Measurements from ENCODE around the gene GPN1. TPM values are rescaled to one million over a fixed set of nuclear protein-coding genes. Genes with fewer than 3 reads are reported as not detected.

Gene GPN1
- total and polyA plus RNA-seq, 2 experiments from 2014 or later, result 23.7 to 40.3 TPM

DNA sequence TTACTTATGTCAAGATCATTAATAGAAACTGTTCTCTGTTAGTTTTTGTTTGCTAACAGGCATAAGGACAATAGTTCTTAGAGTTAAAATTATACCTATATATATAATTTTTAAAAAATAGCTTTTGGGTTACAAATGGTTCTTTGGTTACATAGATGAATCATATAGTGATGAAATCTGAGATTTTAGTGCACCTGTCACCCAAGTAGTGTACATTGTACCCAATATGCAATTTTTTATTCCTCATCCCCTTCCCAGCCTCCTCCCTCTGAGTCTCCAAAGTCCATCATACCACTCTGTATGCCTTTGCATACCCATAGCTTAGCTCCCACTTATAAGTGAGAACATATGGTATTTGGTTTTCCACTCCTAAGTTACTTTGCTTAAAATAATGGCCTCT, 61.2 kb downstream of the GPN1 start (continued):
- TF ChIP-seq, protein P1, sequence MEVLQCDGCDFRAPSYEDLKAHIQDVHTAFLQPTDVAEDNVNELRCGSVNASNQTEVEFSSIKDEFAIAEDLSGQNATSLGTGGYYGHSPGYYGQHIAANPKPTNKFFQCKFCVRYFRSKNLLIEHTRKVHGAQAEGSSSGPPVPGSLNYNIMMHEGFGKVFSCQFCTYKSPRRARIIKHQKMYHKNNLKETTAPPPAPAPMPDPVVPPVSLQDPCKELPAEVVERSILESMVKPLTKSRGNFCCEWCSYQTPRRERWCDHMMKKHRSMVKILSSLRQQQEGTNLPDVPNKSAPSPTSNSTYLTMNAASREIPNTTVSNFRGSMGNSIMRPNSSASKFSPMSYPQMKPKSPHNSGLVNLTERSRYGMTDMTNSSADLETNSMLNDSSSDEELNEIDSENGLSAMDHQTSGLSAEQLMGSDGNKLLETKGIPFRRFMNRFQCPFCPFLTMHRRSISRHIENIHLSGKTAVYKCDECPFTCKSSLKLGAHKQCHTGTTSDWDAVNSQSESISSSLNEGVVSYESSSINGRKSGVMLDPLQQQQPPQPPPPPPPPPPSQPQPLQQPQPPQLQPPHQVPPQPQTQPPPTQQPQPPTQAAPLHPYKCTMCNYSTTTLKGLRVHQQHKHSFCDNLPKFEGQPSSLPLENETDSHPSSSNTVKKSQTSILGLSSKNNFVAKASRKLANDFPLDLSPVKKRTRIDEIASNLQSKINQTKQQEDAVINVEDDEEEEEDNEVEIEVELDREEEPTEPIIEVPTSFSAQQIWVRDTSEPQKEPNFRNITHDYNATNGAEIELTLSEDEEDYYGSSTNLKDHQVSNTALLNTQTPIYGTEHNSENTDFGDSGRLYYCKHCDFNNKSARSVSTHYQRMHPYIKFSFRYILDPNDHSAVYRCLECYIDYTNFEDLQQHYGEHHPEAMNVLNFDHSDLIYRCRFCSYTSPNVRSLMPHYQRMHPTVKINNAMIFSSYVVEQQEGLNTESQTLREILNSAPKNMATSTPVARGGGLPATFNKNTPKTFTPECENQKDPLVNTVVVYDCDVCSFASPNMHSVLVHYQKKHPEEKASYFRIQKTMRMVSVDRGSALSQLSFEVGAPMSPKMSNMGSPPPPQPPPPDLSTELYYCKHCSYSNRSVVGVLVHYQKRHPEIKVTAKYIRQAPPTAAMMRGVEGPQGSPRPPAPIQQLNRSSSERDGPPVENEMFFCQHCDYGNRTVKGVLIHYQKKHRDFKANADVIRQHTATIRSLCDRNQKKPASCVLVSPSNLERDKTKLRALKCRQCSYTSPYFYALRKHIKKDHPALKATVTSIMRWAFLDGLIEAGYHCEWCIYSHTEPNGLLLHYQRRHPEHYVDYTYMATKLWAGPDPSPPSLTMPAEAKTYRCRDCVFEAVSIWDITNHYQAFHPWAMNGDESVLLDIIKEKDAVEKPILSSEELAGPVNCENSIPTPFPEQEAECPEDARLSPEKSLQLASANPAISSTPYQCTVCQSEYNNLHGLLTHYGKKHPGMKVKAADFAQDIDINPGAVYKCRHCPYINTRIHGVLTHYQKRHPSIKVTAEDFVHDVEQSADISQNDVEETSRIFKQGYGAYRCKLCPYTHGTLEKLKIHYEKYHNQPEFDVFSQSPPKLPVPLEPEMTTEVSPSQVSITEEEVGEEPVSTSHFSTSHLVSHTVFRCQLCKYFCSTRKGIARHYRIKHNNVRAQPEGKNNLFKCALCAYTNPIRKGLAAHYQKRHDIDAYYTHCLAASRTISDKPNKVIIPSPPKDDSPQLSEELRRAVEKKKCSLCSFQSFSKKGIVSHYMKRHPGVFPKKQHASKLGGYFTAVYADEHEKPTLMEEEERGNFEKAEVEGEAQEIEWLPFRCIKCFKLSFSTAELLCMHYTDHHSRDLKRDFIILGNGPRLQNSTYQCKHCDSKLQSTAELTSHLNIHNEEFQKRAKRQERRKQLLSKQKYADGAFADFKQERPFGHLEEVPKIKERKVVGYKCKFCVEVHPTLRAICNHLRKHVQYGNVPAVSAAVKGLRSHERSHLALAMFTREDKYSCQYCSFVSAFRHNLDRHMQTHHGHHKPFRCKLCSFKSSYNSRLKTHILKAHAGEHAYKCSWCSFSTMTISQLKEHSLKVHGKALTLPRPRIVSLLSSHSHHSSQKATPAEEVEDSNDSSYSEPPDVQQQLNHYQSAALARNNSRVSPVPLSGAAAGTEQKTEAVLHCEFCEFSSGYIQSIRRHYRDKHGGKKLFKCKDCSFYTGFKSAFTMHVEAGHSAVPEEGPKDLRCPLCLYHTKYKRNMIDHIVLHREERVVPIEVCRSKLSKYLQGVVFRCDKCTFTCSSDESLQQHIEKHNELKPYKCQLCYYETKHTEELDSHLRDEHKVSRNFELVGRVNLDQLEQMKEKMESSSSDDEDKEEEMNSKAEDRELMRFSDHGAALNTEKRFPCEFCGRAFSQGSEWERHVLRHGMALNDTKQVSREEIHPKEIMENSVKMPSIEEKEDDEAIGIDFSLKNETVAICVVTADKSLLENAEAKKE (CRISPR knock-in tag; IDR thresholded peaks at IDR 0.05), result no peak
- no peak for TF ChIP-seq JUNB (IDR thresholded peaks at IDR 0.05; ENCODE audit: unreplicated experiment)
- TF ChIP-seq POLR2AphosphoS5 (IDR thresholded peaks at IDR 0.05; ENCODE audit: low read depth), result no peak

DNA sequence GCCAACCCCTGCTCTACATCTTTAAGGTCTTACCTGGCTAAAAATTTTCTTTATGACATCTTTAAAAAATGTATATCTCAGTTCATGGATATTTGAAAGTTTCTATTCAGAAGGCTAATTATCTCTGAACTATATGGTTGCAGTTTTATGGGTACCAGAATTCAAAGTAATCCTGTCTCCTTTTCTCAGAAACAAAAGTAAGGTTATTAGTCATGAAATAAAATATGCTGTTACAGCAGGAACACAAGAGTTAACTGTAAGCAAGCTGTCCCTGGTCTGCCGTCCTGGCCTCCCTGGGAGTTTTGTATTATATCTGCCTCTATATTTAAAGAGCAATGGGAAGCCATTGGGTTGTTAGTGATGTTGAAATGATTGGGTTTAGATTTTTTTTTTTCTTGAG, 68.8 kb downstream of the GPN1 start:
- Mint-ChIP-seq H3K36me3 (ENCODE audit: low read depth) (no peaks in the 10 kb centered on the region), H3K4me1 (no peaks in the 10 kb centered on the region), H3K4me3 (no peak overlapping the region), H3K9me3 (no peaks in the 10 kb centered on the region), H3K27me3 (ENCODE audit: insufficient read depth, low read depth, poor library complexity) (no peaks in the 10 kb centered on the region), H3K27ac (no peak overlapping the region)
- Histone ChIP-seq H3K4me3 (no peak overlapping the region), H3K27me3 (ENCODE audit: insufficient read depth) (no peaks in the 10 kb centered on the region), H3K27ac (ENCODE audit: low read depth) (no peak overlapping the region), H3K4me2 (no peak overlapping the region), H3K79me2 (replicated peaks; ENCODE audit: insufficient read depth) (no peaks in the 10 kb centered on the region), H4K20me1 (replicated peaks; ENCODE audit: insufficient read depth) (no peaks in the 10 kb centered on the region), H3K36me3 (ENCODE audit: insufficient read depth) (no peaks in the 10 kb centered on the region), H3K4me1 (ENCODE audit: insufficient read depth) (no peaks in the 10 kb centered on the region), H2AFZ (no peak overlapping the region), H3F3A (replicated peaks; ENCODE audit: low read depth) (no peaks in the 10 kb centered on the region), H3K9me2 (ENCODE audit: insufficient read depth) (no peaks in the 10 kb centered on the region)
- ATAC-seq (no peak), DNase-seq (ENCODE audit: low spot score) (no peak)
- TF ChIP-seq ETS1 (IDR thresholded peaks at IDR 0.05) (no peak), EZH2phosphoT487 (IDR thresholded peaks at IDR 0.05; ENCODE audit: unreplicated experiment) (no peak), ZNF114 (CRISPR knock-in tag; IDR thresholded peaks at IDR 0.05) (no peak), CREB1 (CRISPR knock-in tag; IDR thresholded peaks at IDR 0.05; ENCODE audit: low read depth) (no peak), STAT1 (IDR thresholded peaks at IDR 0.05; ENCODE audit: unreplicated experiment) (no peak), POLR2AphosphoS5 (IDR thresholded peaks at IDR 0.05; ENCODE audit: low read depth) (no peak), EZH2 (IDR thresholded peaks at IDR 0.05; ENCODE audit: low read depth, unreplicated experiment) (no peak), NANOG (IDR thresholded peaks at IDR 0.05; ENCODE audit: borderline replicate concordance) (no peak)
- TF ChIP-seq, protein P2, sequence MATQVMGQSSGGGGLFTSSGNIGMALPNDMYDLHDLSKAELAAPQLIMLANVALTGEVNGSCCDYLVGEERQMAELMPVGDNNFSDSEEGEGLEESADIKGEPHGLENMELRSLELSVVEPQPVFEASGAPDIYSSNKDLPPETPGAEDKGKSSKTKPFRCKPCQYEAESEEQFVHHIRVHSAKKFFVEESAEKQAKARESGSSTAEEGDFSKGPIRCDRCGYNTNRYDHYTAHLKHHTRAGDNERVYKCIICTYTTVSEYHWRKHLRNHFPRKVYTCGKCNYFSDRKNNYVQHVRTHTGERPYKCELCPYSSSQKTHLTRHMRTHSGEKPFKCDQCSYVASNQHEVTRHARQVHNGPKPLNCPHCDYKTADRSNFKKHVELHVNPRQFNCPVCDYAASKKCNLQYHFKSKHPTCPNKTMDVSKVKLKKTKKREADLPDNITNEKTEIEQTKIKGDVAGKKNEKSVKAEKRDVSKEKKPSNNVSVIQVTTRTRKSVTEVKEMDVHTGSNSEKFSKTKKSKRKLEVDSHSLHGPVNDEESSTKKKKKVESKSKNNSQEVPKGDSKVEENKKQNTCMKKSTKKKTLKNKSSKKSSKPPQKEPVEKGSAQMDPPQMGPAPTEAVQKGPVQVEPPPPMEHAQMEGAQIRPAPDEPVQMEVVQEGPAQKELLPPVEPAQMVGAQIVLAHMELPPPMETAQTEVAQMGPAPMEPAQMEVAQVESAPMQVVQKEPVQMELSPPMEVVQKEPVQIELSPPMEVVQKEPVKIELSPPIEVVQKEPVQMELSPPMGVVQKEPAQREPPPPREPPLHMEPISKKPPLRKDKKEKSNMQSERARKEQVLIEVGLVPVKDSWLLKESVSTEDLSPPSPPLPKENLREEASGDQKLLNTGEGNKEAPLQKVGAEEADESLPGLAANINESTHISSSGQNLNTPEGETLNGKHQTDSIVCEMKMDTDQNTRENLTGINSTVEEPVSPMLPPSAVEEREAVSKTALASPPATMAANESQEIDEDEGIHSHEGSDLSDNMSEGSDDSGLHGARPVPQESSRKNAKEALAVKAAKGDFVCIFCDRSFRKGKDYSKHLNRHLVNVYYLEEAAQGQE (IDR thresholded peaks at IDR 0.05; ENCODE audit: unreplicated experiment), result no peak

All from GM23338 (cell line).